Endothelial cell (in vitro differentiated cells): ENCODE data around the gene CLEC4C. TPM values are rescaled to one million over a fixed set of nuclear protein-coding genes. Genes with fewer than 3 reads are reported as not detected.
"Not testable (repeated sequence)": the region's sequence is repeated elsewhere in the genome, so short reads cannot be mapped to it uniquely, and the experiment has no call there.

Experiments
- DNase-seq: peaks from one replicate; pipeline ENCODE4 v3.0.0; 2021; ENCODE audit warnings: low spot score
- H3K27ac Mint-ChIP-seq: one replicate; pipeline ENCODE4 v1.8.0; 2021; ENCODE audit warnings: mixed read lengths, inconsistent platforms; ENCODE audit not compliant: unreplicated experiment
- H3K27me3 Mint-ChIP-seq: one replicate; pipeline ENCODE4 v1.8.0; 2021; ENCODE audit warnings: mild to moderate bottlenecking, moderate library complexity, mixed read lengths, inconsistent platforms; ENCODE audit not compliant: unreplicated experiment
- H3K36me3 Mint-ChIP-seq: one replicate; pipeline ENCODE4 v1.8.0; 2021; ENCODE audit warnings: mild to moderate bottlenecking, low read depth, mixed read lengths, inconsistent platforms; ENCODE audit not compliant: unreplicated experiment
- H3K4me1 Mint-ChIP-seq: one replicate; pipeline ENCODE4 v1.8.0; 2021; ENCODE audit warnings: mild to moderate bottlenecking, mixed read lengths, inconsistent platforms; ENCODE audit not compliant: unreplicated experiment
- H3K4me3 Mint-ChIP-seq: one replicate; pipeline ENCODE4 v1.8.0; 2021; ENCODE audit warnings: mild to moderate bottlenecking, mixed read lengths, inconsistent platforms; ENCODE audit not compliant: unreplicated experiment
- H3K9me3 Mint-ChIP-seq: one replicate; pipeline ENCODE4 v1.8.0; 2021; ENCODE audit warnings: mixed read lengths, inconsistent platforms; ENCODE audit not compliant: unreplicated experiment
- long read RNA-seq: library from polyadenylated mRNA; unstranded; transcript quantifications from one replicate; pipeline ENCODE4 v2.0.0, GENCODE V29; 2020; ENCODE audit not compliant: unreplicated experiment
- total RNA-seq: library from RNA; stranded (reverse); fragmentation: NEBNext Ultra II Directional; extraction: Animal tissue kit (Norgen Biotek cat#: 25700); gene quantifications from one replicate; pipeline ENCODE4 v1.2.1, GENCODE V29; 2021; ENCODE audit not compliant: unreplicated experiment
- TF ChIP-seq, protein P1 (sequence below): fragments of 200-600 bp; sonication (generic); IDR thresholded peaks from one replicate; pipeline ENCODE4 v1.5.0; 2021; ENCODE audit warnings: antibody characterized with exemption; ENCODE audit not compliant: unreplicated experiment

Gene CLEC4C, protein sequence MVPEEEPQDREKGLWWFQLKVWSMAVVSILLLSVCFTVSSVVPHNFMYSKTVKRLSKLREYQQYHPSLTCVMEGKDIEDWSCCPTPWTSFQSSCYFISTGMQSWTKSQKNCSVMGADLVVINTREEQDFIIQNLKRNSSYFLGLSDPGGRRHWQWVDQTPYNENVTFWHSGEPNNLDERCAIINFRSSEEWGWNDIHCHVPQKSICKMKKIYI
- not detected for total RNA-seq
- long read RNA-seq = 0 reads

DNA sequence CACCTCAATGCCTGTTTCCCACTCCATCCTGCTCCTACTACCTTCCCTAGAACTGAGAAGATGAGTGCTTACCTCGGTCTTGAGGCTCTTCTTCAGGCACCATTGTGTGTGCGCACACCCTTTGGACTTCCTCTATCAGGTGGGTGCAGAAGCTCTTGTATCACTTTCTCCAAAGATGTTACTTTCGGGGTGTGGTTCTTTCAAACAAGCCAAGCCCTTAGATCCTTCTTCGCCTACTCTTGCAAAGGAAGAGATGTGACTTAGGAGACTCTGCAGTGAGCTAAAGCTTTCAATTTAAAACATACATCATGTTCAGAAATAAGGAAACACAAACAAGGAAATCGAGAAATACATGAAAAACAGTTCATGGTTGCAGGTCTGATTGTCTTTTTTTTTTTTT lies at the start of gene CLEC4C:
Gene CLEC4C (minus strand): TSS at position 130 of the 400 bp plus-strand sequence. CDS start 27 bp downstream, at position 103.
- Mint-ChIP-seq H3K27ac (no peak within 1 kb of the TSS), H3K4me1 (no peaks in the 10 kb centered on the region), H3K27me3 (peaks cover 2% of the 10 kb centered on the region), H3K9me3 (no peaks in the 10 kb centered on the region), H3K36me3 (no peaks in the 10 kb centered on the region), H3K4me3 (no peak within 1 kb of the TSS)
- DNase-seq = no peak
- TF ChIP-seq, protein P1, sequence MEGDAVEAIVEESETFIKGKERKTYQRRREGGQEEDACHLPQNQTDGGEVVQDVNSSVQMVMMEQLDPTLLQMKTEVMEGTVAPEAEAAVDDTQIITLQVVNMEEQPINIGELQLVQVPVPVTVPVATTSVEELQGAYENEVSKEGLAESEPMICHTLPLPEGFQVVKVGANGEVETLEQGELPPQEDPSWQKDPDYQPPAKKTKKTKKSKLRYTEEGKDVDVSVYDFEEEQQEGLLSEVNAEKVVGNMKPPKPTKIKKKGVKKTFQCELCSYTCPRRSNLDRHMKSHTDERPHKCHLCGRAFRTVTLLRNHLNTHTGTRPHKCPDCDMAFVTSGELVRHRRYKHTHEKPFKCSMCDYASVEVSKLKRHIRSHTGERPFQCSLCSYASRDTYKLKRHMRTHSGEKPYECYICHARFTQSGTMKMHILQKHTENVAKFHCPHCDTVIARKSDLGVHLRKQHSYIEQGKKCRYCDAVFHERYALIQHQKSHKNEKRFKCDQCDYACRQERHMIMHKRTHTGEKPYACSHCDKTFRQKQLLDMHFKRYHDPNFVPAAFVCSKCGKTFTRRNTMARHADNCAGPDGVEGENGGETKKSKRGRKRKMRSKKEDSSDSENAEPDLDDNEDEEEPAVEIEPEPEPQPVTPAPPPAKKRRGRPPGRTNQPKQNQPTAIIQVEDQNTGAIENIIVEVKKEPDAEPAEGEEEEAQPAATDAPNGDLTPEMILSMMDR = no peak

DNA sequence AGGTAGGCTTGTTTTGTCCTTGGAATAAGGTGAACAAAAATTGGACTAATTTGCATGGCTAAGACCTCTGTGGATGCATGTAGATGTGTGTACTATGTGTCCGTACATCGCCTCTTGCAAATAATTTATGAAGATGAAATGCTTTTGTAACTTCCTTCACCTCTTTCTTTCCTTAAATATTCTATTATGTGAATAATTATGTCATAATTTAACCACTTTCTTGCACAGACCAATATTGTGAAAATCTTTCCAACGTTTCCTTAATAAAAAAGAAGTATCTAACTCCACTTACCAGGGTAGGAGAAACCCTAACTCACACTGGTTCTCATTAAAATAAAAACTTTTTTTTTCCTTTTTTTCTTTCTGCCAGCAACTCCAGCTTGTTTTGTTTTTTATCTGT lies 46.0 kb upstream of the CLEC4C start:
- no peak for DNase-seq
- Mint-ChIP-seq H3K9me3 (no peaks in the 10 kb centered on the region), H3K36me3 (no peaks in the 10 kb centered on the region), H3K4me3 (no peak overlapping the region), H3K4me1 (peaks cover 8% of the 10 kb centered on the region), H3K27me3 (peaks cover 1% of the 10 kb centered on the region), H3K27ac (no peak overlapping the region)
- TF ChIP-seq, protein P1 = no peak

GRCh38 chr12:7788884-7789528 lies 41.8 kb upstream of the CLEC4C start, which contains the start of gene NANOG:
Gene NANOG (plus strand): TSS chr12:7789402. CDS start chr12:7789615, 213 bp downstream.
- peaks cover 15% of the 10 kb centered on the region for H3K4me1 Mint-ChIP-seq
- not testable (repeated sequence) for DNase-seq, H3K36me3 Mint-ChIP-seq, H3K27me3 Mint-ChIP-seq, H3K4me3 Mint-ChIP-seq, H3K27ac Mint-ChIP-seq, H3K9me3 Mint-ChIP-seq

- Mint-ChIP-seq H3K27me3 (peaks cover 1% of the 10 kb centered on the region), H3K4me1 (peaks cover 13% of the 10 kb centered on the region), H3K36me3 (no peaks in the 10 kb centered on the region), H3K27ac (no peak overlapping the region), H3K4me3 (no peak overlapping the region), H3K9me3 (no peaks in the 10 kb centered on the region)
- TF ChIP-seq, protein P1 = no peak
- DNase-seq = no peak
These were observed 41.1 kb upstream of the CLEC4C start for GRCh38 chr12:7788294-7788660.

DNA sequence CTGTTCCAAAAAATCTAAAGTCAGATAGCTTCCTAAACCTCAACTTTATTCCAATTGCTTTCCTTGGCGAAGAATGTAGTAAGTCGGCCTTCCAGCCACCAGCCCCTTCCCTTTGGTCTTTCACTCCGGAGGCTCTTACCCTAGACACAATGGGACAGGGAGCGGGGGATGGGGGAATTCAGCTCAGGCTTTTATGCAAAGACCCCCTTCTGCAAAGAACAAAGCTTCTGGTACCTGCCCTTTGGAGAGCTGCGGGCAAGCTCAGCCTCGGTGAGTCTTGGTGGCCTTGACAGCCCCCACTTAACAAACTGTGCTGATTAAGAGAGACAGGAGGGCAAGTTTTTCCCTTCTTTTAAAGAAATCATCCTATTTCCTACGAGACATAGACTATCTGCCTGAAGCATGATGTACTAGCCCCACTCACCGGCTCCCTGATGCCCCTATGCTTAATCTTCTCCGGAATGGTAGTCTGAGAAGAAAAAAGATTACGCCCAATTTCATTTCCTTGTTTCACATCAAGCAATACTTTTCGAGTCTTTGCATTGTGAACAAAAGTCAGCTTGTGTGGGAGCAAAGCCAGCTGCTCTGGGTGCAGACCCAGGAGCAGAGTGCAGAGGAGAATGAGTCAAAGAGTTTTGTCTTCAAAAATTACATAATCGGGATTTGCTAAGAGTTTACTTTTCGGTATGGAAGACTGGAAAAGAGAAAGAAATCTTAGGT lies 40.6 kb upstream of the CLEC4C start:
- H3K9me3 Mint-ChIP-seq = no peaks in the 10 kb centered on the region
- peaks cover 13% of the 10 kb centered on the region for H3K4me1 Mint-ChIP-seq
- no peak for DNase-seq
- H3K27ac Mint-ChIP-seq = no peak overlapping the region
- no peaks in the 10 kb centered on the region for H3K36me3 Mint-ChIP-seq
- TF ChIP-seq, protein P1 = no peak
- H3K27me3 Mint-ChIP-seq = peaks cover 1% of the 10 kb centered on the region
- no peak overlapping the region for H3K4me3 Mint-ChIP-seq
